Fibroblast of lung (primary cell): ENCODE data around the gene C1orf185.

Experiments used
- CTCF ChIP-seq, 2 donors: IDR thresholded peaks in 1 of 2; conservative IDR thresholded peaks in 1 of 2; 1 replicate in 1 of 2; 2 replicates in 1 of 2; pipeline ENCODE4 v1.5.1; 2011 to 2012; ENCODE audit warnings: low read length in 2 of 2, control low read depth in 1 of 2, inconsistent platforms in 1 of 2, low read depth in 1 of 2, mild to moderate bottlenecking in 1 of 2
- EZH2 ChIP-seq: IDR thresholded peaks from 2 replicates; pipeline ENCODE4 v1.5.1; 2012; ENCODE audit warnings: low read length, control low read depth, mild to moderate bottlenecking; ENCODE audit errors: missing control alignments

GRCh38 chr1:51131185-51131584 lies 29.2 kb downstream of the C1orf185 start:
- TF ChIP-seq CTCF (conservative IDR thresholded peaks at IDR 0.05 in 1 of 2, IDR thresholded peaks at IDR 0.05 in 1 of 2; ENCODE audit: low read depth in 1 of 2, low read length in 2 of 2) (no peak), EZH2 (no peak)
